Astrocyte (in vitro differentiated cells and primary cell): Measurements from ENCODE around the gene RNASEL. TPM values are rescaled to one million over a fixed set of nuclear protein-coding genes. Genes with fewer than 3 reads are reported as not detected.
A peak's percentile ranks its signal among the peaks of the same experiment; 100 is the strongest.

Experiments used
- DNase-seq: peaks from one replicate; pipeline ENCODE4 v3.0.0-alpha.2; 2010; ENCODE audit warnings: low read depth
- FAIRE-seq: peaks from 2 replicates; lab custom pipeline; 2011; peaks lifted over from hg19 to GRCh38; lab: Jason Lieb, UNC
- H2AFZ ChIP-seq: 2 replicates; pipeline ENCODE4 v1.6.0; 2012; ENCODE audit warnings: low read depth, low read length, inconsistent platforms
- H3K27ac ChIP-seq: 2 replicates; pipeline ENCODE4 v1.5.1; 2011; ENCODE audit warnings: low read depth, low read length, inconsistent platforms
- H3K27me3 ChIP-seq: 2 replicates; pipeline ENCODE4 v1.6.0; 2011; ENCODE audit warnings: low read length, inconsistent platforms; ENCODE audit not compliant: insufficient read depth
- H3K36me3 ChIP-seq: 2 replicates; pipeline ENCODE4 v1.5.1; 2011; ENCODE audit warnings: low read length, inconsistent platforms; ENCODE audit not compliant: insufficient read depth
- H3K4me1 ChIP-seq: 2 replicates; pipeline ENCODE4 v1.5.1; 2011; ENCODE audit warnings: low read length, inconsistent platforms; ENCODE audit not compliant: insufficient read depth
- H3K4me2 ChIP-seq: 2 replicates; pipeline ENCODE4 v1.6.0; 2012; ENCODE audit warnings: low read length, inconsistent platforms
- H3K4me3 ChIP-seq: 2 replicates; pipeline ENCODE4 v1.5.1; 2011; ENCODE audit warnings: low read depth, mild to moderate bottlenecking, low read length, inconsistent platforms; ENCODE audit not compliant: insufficient read depth
- H3K79me2 ChIP-seq: 2 replicates; pipeline ENCODE4 v1.6.0; 2012; ENCODE audit warnings: mild to moderate bottlenecking, low read length, inconsistent platforms; ENCODE audit not compliant: insufficient read depth
- H3K9ac ChIP-seq: 2 replicates; pipeline ENCODE4 v1.6.0; 2012; ENCODE audit warnings: mild to moderate bottlenecking, low read length, inconsistent platforms
- H3K9me3 ChIP-seq: 2 replicates; pipeline ENCODE4 v1.5.1; 2012; ENCODE audit warnings: low read depth, mild to moderate bottlenecking, low read length, inconsistent platforms; ENCODE audit not compliant: insufficient read depth
- H4K20me1 ChIP-seq: 2 replicates; pipeline ENCODE4 v1.6.0; 2012; ENCODE audit warnings: low read length, inconsistent platforms; ENCODE audit not compliant: insufficient read depth
- H3K27ac Mint-ChIP-seq: one replicate; pipeline ENCODE4 v1.8.0; 2021; ENCODE audit warnings: mild to moderate bottlenecking, mixed read lengths; ENCODE audit not compliant: unreplicated experiment
- H3K27me3 Mint-ChIP-seq: one replicate; pipeline ENCODE4 v1.8.0; 2021; ENCODE audit warnings: low read depth, mixed read lengths; ENCODE audit not compliant: unreplicated experiment
- H3K36me3 Mint-ChIP-seq: one replicate; pipeline ENCODE4 v1.8.0; 2021; ENCODE audit warnings: low read depth, mixed read lengths; ENCODE audit not compliant: unreplicated experiment
- H3K4me1 Mint-ChIP-seq: one replicate; pipeline ENCODE4 v1.8.0; 2021; ENCODE audit warnings: low read depth, mixed read lengths; ENCODE audit not compliant: unreplicated experiment
- H3K4me3 Mint-ChIP-seq: one replicate; pipeline ENCODE4 v1.8.0; 2021; ENCODE audit warnings: mild to moderate bottlenecking, moderate library complexity, mixed read lengths; ENCODE audit not compliant: unreplicated experiment
- H3K9me3 Mint-ChIP-seq: one replicate; pipeline ENCODE4 v1.8.0; 2021; ENCODE audit warnings: mild to moderate bottlenecking, mixed read lengths; ENCODE audit not compliant: unreplicated experiment
- CTCF ChIP-seq: IDR thresholded peaks from 2 replicates; pipeline ENCODE4 v1.5.1; 2011; ENCODE audit warnings: low read depth, mild to moderate bottlenecking, inconsistent platforms, low read length, moderate library complexity; ENCODE audit not compliant: insufficient read depth
- EZH2 ChIP-seq: IDR thresholded peaks from 2 replicates; pipeline ENCODE4 v1.6.1; 2012; ENCODE audit warnings: mild to moderate bottlenecking, low read length, inconsistent platforms; ENCODE audit not compliant: insufficient read depth
- total RNA-seq: library from RNA; stranded (reverse); gene quantifications from 2 replicates; pipeline ENCODE4 v1.2.1, GENCODE V29; 2021

The RNASEL gene
- total RNA-seq, 1 donor from 2014 or later, result 1.8 TPM

GRCh38 chr1:182614796-182615454 lies 25.9 kb upstream of the RNASEL start:
- H3K4me3 ChIP-seq, result peak overlapping the region; percentile 62
- peak overlapping the region; percentile 72 for H3K9ac ChIP-seq
- H3K36me3 Mint-ChIP-seq, result no peaks in the 10 kb centered on the region
- H4K20me1 ChIP-seq, result no peaks in the 10 kb centered on the region
- H3K36me3 ChIP-seq, result no peaks in the 10 kb centered on the region
- peaks cover 24% of the 10 kb centered on the region for H3K4me1 ChIP-seq
- TF ChIP-seq CTCF (no peak), EZH2 (no peak)
- H3K27me3 Mint-ChIP-seq, result peaks cover 2% of the 10 kb centered on the region
- peaks cover 39% of the 10 kb centered on the region for H3K4me1 Mint-ChIP-seq
- H3K9me3 Mint-ChIP-seq, result no peaks in the 10 kb centered on the region
- H3K27ac ChIP-seq, result peak overlapping the region; percentile 36
- H3K9me3 ChIP-seq, result no peaks in the 10 kb centered on the region
- FAIRE-seq (no peak), DNase-seq (peak; percentile 73)
- H2AFZ ChIP-seq, result peak overlapping the region; percentile 84
- H3K4me2 ChIP-seq, result peak overlapping the region; percentile 92
- peak overlapping the region; percentile 78 for H3K4me3 Mint-ChIP-seq
- H3K27me3 ChIP-seq, result peaks cover 7% of the 10 kb centered on the region
- H3K79me2 ChIP-seq, result no peaks in the 10 kb centered on the region
- peak overlapping the region; percentile 84 for H3K27ac Mint-ChIP-seq

GRCh38 chr1:182611787-182612186 lies 22.7 kb upstream of the RNASEL start:
- H3K4me3 Mint-ChIP-seq, result no peak overlapping the region
- no peak for TF ChIP-seq CTCF
- no peak for TF ChIP-seq EZH2

GRCh38 chr1:182611326-182611725 lies 22.3 kb upstream of the RNASEL start:
- Mint-ChIP-seq H3K36me3 (no peaks in the 10 kb centered on the region), H3K4me3 (no peak overlapping the region), H3K27me3 (peaks cover 2% of the 10 kb centered on the region), H3K4me1 (peaks cover 22% of the 10 kb centered on the region), H3K27ac (no peak overlapping the region), H3K9me3 (no peaks in the 10 kb centered on the region)
- Histone ChIP-seq H3K9ac (no peak overlapping the region), H4K20me1 (no peaks in the 10 kb centered on the region), H3K9me3 (no peaks in the 10 kb centered on the region), H3K4me2 (no peak overlapping the region), H3K4me1 (peaks cover 13% of the 10 kb centered on the region), H2AFZ (no peak overlapping the region), H3K79me2 (no peaks in the 10 kb centered on the region), H3K36me3 (no peaks in the 10 kb centered on the region), H3K4me3 (no peak overlapping the region), H3K27ac (no peak overlapping the region), H3K27me3 (peaks cover 9% of the 10 kb centered on the region)
- DNase-seq (no peak), FAIRE-seq (no peak)
- no peak for TF ChIP-seq EZH2
- no peak for TF ChIP-seq CTCF

More at GRCh38 chr1:182611787-182612186, 22.7 kb upstream of the RNASEL start:
- H3K9me3 ChIP-seq, result no peaks in the 10 kb centered on the region
- FAIRE-seq, result no peak
- Mint-ChIP-seq H3K27ac (no peak overlapping the region), H3K4me1 (peaks cover 26% of the 10 kb centered on the region), H3K9me3 (no peaks in the 10 kb centered on the region), H3K27me3 (peaks cover 2% of the 10 kb centered on the region), H3K36me3 (no peaks in the 10 kb centered on the region)
- H3K4me3 ChIP-seq, result no peak overlapping the region
- H3K36me3 ChIP-seq, result no peaks in the 10 kb centered on the region
- no peak overlapping the region for H2AFZ ChIP-seq
- peaks cover 16% of the 10 kb centered on the region for H3K4me1 ChIP-seq
- no peak for DNase-seq
- H3K9ac ChIP-seq, result no peak overlapping the region
- H4K20me1 ChIP-seq, result no peaks in the 10 kb centered on the region
- H3K79me2 ChIP-seq, result no peaks in the 10 kb centered on the region
- no peak overlapping the region for H3K27ac ChIP-seq
- no peak overlapping the region for H3K4me2 ChIP-seq
- peaks cover 7% of the 10 kb centered on the region for H3K27me3 ChIP-seq
